ENCODE data around the gene GNL2. TPM values are rescaled to one million over a fixed set of nuclear protein-coding genes. Genes with fewer than 3 reads are reported as not detected.

The GNL2 gene
- total and polyA plus RNA-seq, 2 donors (not counting 1 experiment from before 2014, with no cell fraction given): 15.7 to 44.0 TPM

DNA sequence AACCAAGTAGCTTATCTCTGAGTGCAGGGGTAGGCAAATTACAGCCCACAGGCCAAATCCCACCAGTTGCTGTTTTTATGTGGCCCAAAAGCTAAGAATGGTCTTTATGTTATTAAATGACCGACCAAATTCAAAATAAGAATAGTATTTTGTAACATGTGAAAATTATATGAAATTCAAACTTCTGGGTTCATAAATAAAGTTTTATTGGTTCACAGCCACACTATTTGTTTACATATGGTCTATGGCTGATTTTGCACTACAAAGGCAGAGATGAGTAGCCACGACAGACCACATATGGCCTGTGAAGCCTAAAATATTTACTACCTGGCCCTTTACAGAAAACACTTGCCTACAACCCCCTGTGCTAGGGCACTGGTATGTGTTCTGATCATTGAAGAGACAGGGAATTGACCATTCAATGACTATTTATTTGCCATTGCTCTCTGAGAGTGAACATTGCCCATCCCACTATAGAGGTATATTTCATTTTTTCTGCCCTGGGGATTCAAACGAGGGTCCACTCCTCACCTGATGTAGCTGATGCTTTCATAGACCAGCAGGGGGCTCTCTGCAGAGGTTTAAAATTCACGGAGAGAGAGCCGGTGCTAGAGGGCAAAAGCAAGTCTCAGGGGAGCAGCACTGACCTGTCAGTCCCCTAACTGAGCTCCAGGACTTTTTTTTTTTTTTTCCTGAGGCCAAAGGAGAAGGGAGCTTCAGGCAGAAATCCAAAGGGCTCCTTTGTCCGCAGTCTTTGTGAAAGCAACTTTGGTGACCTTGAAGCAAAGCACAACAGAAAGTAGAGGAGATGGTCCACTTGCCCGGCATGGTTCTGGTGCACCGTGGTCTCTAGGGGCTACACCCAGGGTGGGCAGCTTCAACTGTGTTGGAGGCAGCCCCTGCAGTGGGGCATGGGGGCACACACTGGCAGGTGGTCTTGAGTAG lies 7.3 kb upstream of the GNL2 start:
- Histone ChIP-seq H2AFZ (ENCODE audit: insufficient read depth, low read depth, low read length, poor library complexity, severe bottlenecking) (no peak overlapping the region), H3K27me3 (replicated peaks in 1 of 4; ENCODE audit: control extremely low read depth in 1 of 4, control insufficient read depth in 3 of 4, insufficient read depth in 4 of 4, low read length in 3 of 4) (peaks cover 0 to 3% (median 1%) of the 10 kb centered on the region in 4 experiments), H3K4me2 (replicated peaks; ENCODE audit: low read depth, low read length, poor library complexity, severe bottlenecking) (peak overlapping the region; percentile 51), H3K9me3 (ENCODE audit: control extremely low read depth in 1 of 3, control insufficient read depth in 2 of 3, insufficient read depth in 1 of 3, low read length in 2 of 3) (no peaks in the 10 kb centered on the region), H3K9ac (ENCODE audit: low read length) (no peak overlapping the region), H3K4me1 (ENCODE audit: control insufficient read depth in 2 of 2, insufficient read depth in 2 of 2, low read length in 2 of 2) (peaks cover 4% of the 10 kb centered on the region in 2 donors), H4K20me1 (ENCODE audit: control insufficient read depth, insufficient read depth, low read length, poor library complexity, severe bottlenecking) (no peaks in the 10 kb centered on the region), H3K27ac (ENCODE audit: low read length in 2 of 2) (no peak overlapping the region), H3K36me3 (replicated peaks in 1 of 2; ENCODE audit: control extremely low read depth in 1 of 2, control insufficient read depth in 1 of 2, extremely low read depth in 1 of 2, insufficient read depth in 2 of 2, low read length in 1 of 2) (no peaks in the 10 kb centered on the region), H3K4me3 (ENCODE audit: control extremely low read depth in 1 of 5, extremely low read depth in 1 of 5, insufficient read depth in 1 of 5, low read depth in 2 of 5, low read length in 4 of 5) (no peak overlapping the region), H3K79me2 (ENCODE audit: control insufficient read depth, insufficient read depth, low read length) (no peaks in the 10 kb centered on the region)
- ATAC-seq (ENCODE audit: low read depth): peak; percentile 64
- Mint-ChIP-seq H3K9me3 (ENCODE audit: insufficient read depth) (no peaks in the 10 kb centered on the region), H3K27ac (no peak overlapping the region), H3K27me3 (peaks cover 12% of the 10 kb centered on the region), H3K4me3 (no peak overlapping the region), H3K4me1 (no peaks in the 10 kb centered on the region)
- ChIA-PET POLR2A (interaction anchor here (0.6 kb wide), 2 partner anchors 16 to 79 kb away, joined by 3 read pairs; no protein-coding TSS in a partner anchor), CTCF (interaction anchor here (0.7 to 13.5 kb wide), 27 partner anchors 8 to 1232 kb away, joined by 3 to 328 read pairs (median 4); partner anchors contain the start of genes GNL2, MTF1 and SNIP1)
- TF ChIP-seq CTCF (IDR thresholded peaks at IDR 0.05) (peak; percentile 83), EZH2 (IDR thresholded peaks at IDR 0.05; ENCODE audit: borderline replicate concordance, insufficient read depth, low read depth, low read length, poor library complexity, severe bottlenecking) (no peak)
- DNase-seq: peak; percentile 66
- intact Hi-C loops (cut with micrococcal nuclease): loop anchor here (1.0 kb wide), 1 partner anchor 79 kb away; no protein-coding TSS in a partner anchor
- WGBS (ENCODE audit: insufficient coverage): 37% methylated on average over 6 of the region's 8 CpGs

DNA sequence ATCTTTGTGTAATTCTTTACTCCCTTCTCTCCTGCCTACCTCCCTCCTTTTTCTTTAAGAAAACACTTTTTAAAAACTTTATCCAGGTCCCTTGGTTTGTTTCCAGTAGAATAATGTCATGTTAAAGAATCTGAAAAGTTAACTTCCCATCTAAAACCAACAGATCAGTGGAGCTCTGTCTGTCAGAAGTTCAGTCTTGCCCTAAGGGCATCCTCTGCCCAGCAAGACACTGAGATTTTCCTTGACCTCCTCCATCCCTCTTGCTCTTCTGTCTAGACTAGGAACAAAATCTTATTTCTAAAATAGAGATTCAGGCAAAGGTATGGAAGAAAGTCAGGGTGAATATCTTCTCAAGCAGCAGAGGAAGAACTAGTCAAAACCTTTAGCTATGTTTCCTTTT lies 5.7 kb upstream of the GNL2 start:
- intact Hi-C loops (cut with micrococcal nuclease): no loop called here
- no peak for DNase-seq

More for the DNA sequence above, 5.7 kb upstream of the GNL2 start:
- TF ChIP-seq EZH2 (IDR thresholded peaks at IDR 0.05; ENCODE audit: borderline replicate concordance, insufficient read depth, low read depth, low read length, poor library complexity, severe bottlenecking) (no peak), CTCF (IDR thresholded peaks at IDR 0.05) (no peak)
- no peak for ATAC-seq (ENCODE audit: low read depth)
- Mint-ChIP-seq H3K4me1 (no peaks in the 10 kb centered on the region), H3K27ac (no peak overlapping the region), H3K9me3 (ENCODE audit: insufficient read depth) (no peaks in the 10 kb centered on the region), H3K4me3 (no peak overlapping the region), H3K27me3 (peaks cover 9% of the 10 kb centered on the region)
- H3K79me2 ChIP-seq (ENCODE audit: control insufficient read depth, insufficient read depth, low read length): no peaks in the 10 kb centered on the region
- ChIA-PET CTCF (interaction anchor here (1.3 to 13.5 kb wide), 3 partner anchors 79 to 258 kb away, joined by 4 to 328 read pairs (median 27); partner anchors contain the start of gene MTF1), POLR2A (no interaction called here)
- H3K4me1 ChIP-seq (ENCODE audit: control insufficient read depth in 2 of 2, insufficient read depth in 2 of 2, low read length in 2 of 2): peaks cover 4% of the 10 kb centered on the region in 2 donors
- no peak overlapping the region for H2AFZ ChIP-seq (ENCODE audit: insufficient read depth, low read depth, low read length, poor library complexity, severe bottlenecking)
- H3K36me3 ChIP-seq (replicated peaks in 1 of 2; ENCODE audit: control extremely low read depth in 1 of 2, control insufficient read depth in 1 of 2, extremely low read depth in 1 of 2, insufficient read depth in 2 of 2, low read length in 1 of 2): no peaks in the 10 kb centered on the region
- no peaks in the 10 kb centered on the region for H4K20me1 ChIP-seq (ENCODE audit: control insufficient read depth, insufficient read depth, low read length, poor library complexity, severe bottlenecking)
- no peak overlapping the region for H3K9ac ChIP-seq (ENCODE audit: low read length)
- H3K27ac ChIP-seq (ENCODE audit: low read length in 2 of 2): no peak overlapping the region
- peaks cover 0 to 3% (median 1%) of the 10 kb centered on the region in 4 experiments for H3K27me3 ChIP-seq (replicated peaks in 1 of 4; ENCODE audit: control extremely low read depth in 1 of 4, control insufficient read depth in 3 of 4, insufficient read depth in 4 of 4, low read length in 3 of 4)
- H3K4me2 ChIP-seq (replicated peaks; ENCODE audit: low read depth, low read length, poor library complexity, severe bottlenecking): no peak overlapping the region
- H3K4me3 ChIP-seq (ENCODE audit: control extremely low read depth in 1 of 5, extremely low read depth in 1 of 5, insufficient read depth in 1 of 5, low read depth in 2 of 5, low read length in 4 of 5): no peak overlapping the region
- H3K9me3 ChIP-seq (ENCODE audit: control extremely low read depth in 1 of 3, control insufficient read depth in 2 of 3, insufficient read depth in 1 of 3, low read length in 2 of 3): no peaks in the 10 kb centered on the region
